Sigmoid colon (tissue), 7 donors: ENCODE measurements around the gene MAX. TPM values are rescaled to one million over a fixed set of nuclear protein-coding genes. Genes with fewer than 3 reads are reported as not detected.

ENCODE experiments used
- DNase-seq: peaks from one replicate; pipeline ENCODE4 v3.0.0-alpha.2; 2019
- H3K27ac ChIP-seq, 4 donors: fragments of 200-600 bp; sonication (generic); one replicate each; pipeline ENCODE4 v1.5.1; 2016 to 2019; ENCODE audit warnings: mild to moderate bottlenecking in 1 of 4
- H3K27me3 ChIP-seq, 3 donors: fragments of 200-600 bp; sonication (generic); one replicate each; pipeline ENCODE4 v1.5.1; 2019; ENCODE audit warnings: mild to moderate bottlenecking in 1 of 3
- H3K36me3 ChIP-seq, 4 donors: fragments of 200-600 bp; sonication (generic); one replicate each; pipeline ENCODE4 v1.5.1; 2016 to 2019
- H3K4me1 ChIP-seq, 4 donors: fragments of 200-600 bp; sonication (generic); one replicate each; pipeline ENCODE4 v1.5.1; 2017 to 2019
- H3K4me3 ChIP-seq, 4 donors: fragments of 200-600 bp; sonication (generic); one replicate each; pipeline ENCODE4 v1.5.1; 2017 to 2019; ENCODE audit warnings: mild to moderate bottlenecking in 2 of 4, moderate library complexity in 1 of 4
- H3K9me3 ChIP-seq, 4 donors: fragments of 200-600 bp in 3 of 4; sonication (generic) in 3 of 4; one replicate each; pipeline versions ENCODE4 v1.5.1 to v1.6.1; 2013 to 2019
- EP300 ChIP-seq, 4 donors: sonication (generic); formaldehyde crosslinking; IDR thresholded peaks; one replicate each; pipeline ENCODE4 v1.6.1; 2017; ENCODE audit warnings: antibody characterized with exemption in 4 of 4
- POLR2A ChIP-seq, 2 donors: fragments of 450-650 bp; IDR thresholded peaks; one replicate each; pipeline ENCODE4 v1.6.1; 2016; ENCODE audit warnings: antibody characterized with exemption in 2 of 2, mild to moderate bottlenecking in 2 of 2, moderate library complexity in 2 of 2
- POLR2AphosphoS5 ChIP-seq, 4 donors: sonication (generic); formaldehyde crosslinking; IDR thresholded peaks; one replicate each; pipeline ENCODE4 v1.6.1; 2017; ENCODE audit warnings: antibody characterized with exemption in 4 of 4
- WGBS, 2 donors: extraction: QIAGEN DNeasy Blood & Tissue Kit; methylation state at CpG; one replicate each; pipeline ENCODE4 v1.1.7; 2013; 5-methylcytosine and 5-hydroxymethylcytosine counted together
- intact Hi-C: fragments of 100-400 bp; cut with DNase I; formaldehyde crosslinking; loops from one replicate; pipeline ENCODE4 v1.15.1; 2023
- polyA plus RNA-seq, 3 donors: library from polyadenylated mRNA; stranded (reverse); fragments of 200-250 nt; gene quantifications; one replicate each; pipeline ENCODE4 v1.2.3, GENCODE V29; 2013
- total RNA-seq, 4 donors: library from RNA; depleted of rRNA; stranded (reverse); fragments of >200 nt; gene quantifications; one replicate each; pipeline ENCODE4 v1.1.0, GENCODE V29; 2016
- TF ChIP-seq, protein P1 (sequence below), 4 experiments: fragments of 450-650 bp in 3 of 4; fragments of 200-600 bp in 1 of 4; IDR thresholded peaks; one replicate each; pipeline ENCODE4 v1.5.1; 2016 to 2019; ENCODE audit warnings: antibody characterized with exemption in 4 of 4, mild to moderate bottlenecking in 3 of 4, moderate library complexity in 2 of 4
- donor health status: healthy with polysubstance abuse.
- donor health status: Bipolar disorder and iron deficiency.
- donor health status: healthy.

MAX gene
- total RNA-seq: 10 to 100 TPM; 61.6 to 71.7 (median 65.0) TPM
- 100 to 1,000 TPM in 1 of 3 donors, 10 to 100 TPM in 2; 58.8 to 119 (median 93.7) TPM for polyA plus RNA-seq

GRCh38 chr14:65102441-65103149 lies at the start of gene MAX:
Gene MAX, minus strand, starts transcription at chr14:65102517. Its CDS starts 178 bp downstream, at chr14:65102339.
- DNase-seq: peak; percentile 99
- no peaks in the 10 kb centered on the region for H3K36me3 ChIP-seq
- H3K4me3 ChIP-seq: peak within 1 kb of the TSS; percentile 68 to 95 (median 94)
- peak within 1 kb of the TSS; percentile 86 to 96 (median 90) for H3K27ac ChIP-seq
- peaks cover 0 to 48% (median 39%) of the 10 kb centered on the region in 4 donors for H3K4me1 ChIP-seq
- intact Hi-C loops: loop anchor here (1.0 to 10.0 kb wide), 3 partner anchors 115 to 310 kb away; partner anchors contain the start of genes CHURC1 and FUT8
- peak; percentile 82 to 87 for TF ChIP-seq POLR2A (IDR thresholded peaks at IDR 0.05)
- TF ChIP-seq, protein P1, sequence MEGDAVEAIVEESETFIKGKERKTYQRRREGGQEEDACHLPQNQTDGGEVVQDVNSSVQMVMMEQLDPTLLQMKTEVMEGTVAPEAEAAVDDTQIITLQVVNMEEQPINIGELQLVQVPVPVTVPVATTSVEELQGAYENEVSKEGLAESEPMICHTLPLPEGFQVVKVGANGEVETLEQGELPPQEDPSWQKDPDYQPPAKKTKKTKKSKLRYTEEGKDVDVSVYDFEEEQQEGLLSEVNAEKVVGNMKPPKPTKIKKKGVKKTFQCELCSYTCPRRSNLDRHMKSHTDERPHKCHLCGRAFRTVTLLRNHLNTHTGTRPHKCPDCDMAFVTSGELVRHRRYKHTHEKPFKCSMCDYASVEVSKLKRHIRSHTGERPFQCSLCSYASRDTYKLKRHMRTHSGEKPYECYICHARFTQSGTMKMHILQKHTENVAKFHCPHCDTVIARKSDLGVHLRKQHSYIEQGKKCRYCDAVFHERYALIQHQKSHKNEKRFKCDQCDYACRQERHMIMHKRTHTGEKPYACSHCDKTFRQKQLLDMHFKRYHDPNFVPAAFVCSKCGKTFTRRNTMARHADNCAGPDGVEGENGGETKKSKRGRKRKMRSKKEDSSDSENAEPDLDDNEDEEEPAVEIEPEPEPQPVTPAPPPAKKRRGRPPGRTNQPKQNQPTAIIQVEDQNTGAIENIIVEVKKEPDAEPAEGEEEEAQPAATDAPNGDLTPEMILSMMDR (IDR thresholded peaks at IDR 0.05): no peak
- TF ChIP-seq EP300 (IDR thresholded peaks at IDR 0.05): no peak
- TF ChIP-seq POLR2AphosphoS5 (IDR thresholded peaks at IDR 0.05): peak; percentile 91 to 98 (median 95)
- H3K9me3 ChIP-seq: no peaks in the 10 kb centered on the region
- WGBS, 2 donors: 1% methylated on average over 60 to 61 of the region's 61 CpGs
- no peaks in the 10 kb centered on the region for H3K27me3 ChIP-seq

DNA sequence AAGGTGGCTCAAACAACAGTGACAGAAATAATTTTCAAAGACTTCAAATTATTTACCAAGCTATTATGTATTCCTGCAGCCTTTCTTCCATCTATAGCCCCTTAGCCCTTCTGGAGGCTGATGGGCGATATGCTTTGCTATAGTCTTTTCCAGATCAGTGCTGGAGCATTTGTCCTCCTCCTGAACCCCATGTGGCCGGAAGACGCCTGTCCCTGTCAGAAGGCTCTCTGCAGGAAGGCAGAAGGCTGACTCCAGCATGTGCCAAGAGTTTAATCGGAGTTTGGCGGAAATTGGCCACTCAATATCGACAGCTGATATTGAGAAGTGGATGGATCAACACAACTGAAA lies 49.3 kb upstream of the MAX start:
- TF ChIP-seq, protein P1 (IDR thresholded peaks at IDR 0.05): no peak
- no peak for TF ChIP-seq POLR2AphosphoS5 (IDR thresholded peaks at IDR 0.05)
- no peak for TF ChIP-seq POLR2A (IDR thresholded peaks at IDR 0.05)
- TF ChIP-seq EP300 (IDR thresholded peaks at IDR 0.05): no peak
- intact Hi-C loops: no loop called here
- H3K27ac ChIP-seq: no peak overlapping the region
- no peak overlapping the region for H3K4me3 ChIP-seq
- DNase-seq: no peak
- H3K27me3 ChIP-seq: no peaks in the 10 kb centered on the region
- 87 to 96% methylated on average over 6 of the region's 6 CpGs for WGBS, 2 donors
- no peaks in the 10 kb centered on the region for H3K36me3 ChIP-seq
- H3K4me1 ChIP-seq: peaks cover 0 to 8% (median 2%) of the 10 kb centered on the region in 4 donors
- H3K9me3 ChIP-seq: no peaks in the 10 kb centered on the region

DNA sequence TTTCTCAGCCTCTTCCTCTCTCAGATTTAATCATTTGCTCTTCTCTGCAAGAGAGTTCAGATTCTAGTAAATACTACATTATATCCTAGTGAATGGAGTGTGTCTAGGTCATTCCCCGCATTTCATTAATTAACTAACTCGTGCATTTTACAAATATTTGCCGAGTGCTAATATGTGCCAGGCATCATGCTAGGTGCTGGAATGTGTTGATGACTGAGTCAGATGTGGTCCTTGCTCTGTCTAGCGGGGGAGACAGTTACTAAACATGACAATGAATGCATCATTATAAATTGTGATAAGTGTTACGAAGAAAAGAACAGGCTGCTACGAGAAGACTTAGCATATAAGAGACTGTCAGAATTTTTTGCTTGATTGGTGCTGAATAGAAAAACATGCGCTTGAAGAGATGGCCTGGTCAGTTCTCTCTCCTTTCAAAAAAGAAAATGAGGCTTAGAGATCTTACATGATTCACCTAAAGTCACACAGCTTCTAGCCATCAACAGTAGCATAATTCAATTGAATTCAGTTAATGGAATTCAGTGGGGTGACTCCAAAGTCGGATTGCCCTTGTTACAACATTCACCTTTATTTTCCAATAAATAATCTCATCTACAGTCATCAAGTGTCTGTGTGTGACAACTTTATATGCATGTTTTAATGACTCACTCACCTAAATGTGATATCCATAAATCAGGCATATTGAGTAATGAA lies 48.7 kb upstream of the MAX start:
- TF ChIP-seq, protein P1 (IDR thresholded peaks at IDR 0.05): no peak
- TF ChIP-seq POLR2AphosphoS5 (IDR thresholded peaks at IDR 0.05) (no peak), POLR2A (IDR thresholded peaks at IDR 0.05) (no peak), EP300 (IDR thresholded peaks at IDR 0.05) (no peak)
- Histone ChIP-seq H3K36me3 (no peaks in the 10 kb centered on the region), H3K4me1 (peaks cover 0 to 8% (median 2%) of the 10 kb centered on the region in 4 donors), H3K4me3 (no peak overlapping the region), H3K9me3 (no peaks in the 10 kb centered on the region), H3K27ac (no peak overlapping the region), H3K27me3 (no peaks in the 10 kb centered on the region)
- intact Hi-C loops: no loop called here
- 86 to 91% methylated on average over 8 of the region's 8 CpGs for WGBS, 2 donors
- no peak for DNase-seq

GRCh38 chr14:65149116-65149515 lies 46.8 kb upstream of the MAX start:
- intact Hi-C loops: no loop called here
- no peak for DNase-seq
- H3K27ac ChIP-seq: no peak overlapping the region

More at GRCh38 chr14:65149116-65149515, 46.8 kb upstream of the MAX start:
- TF ChIP-seq EP300 (IDR thresholded peaks at IDR 0.05) (no peak), POLR2A (IDR thresholded peaks at IDR 0.05) (no peak), POLR2AphosphoS5 (IDR thresholded peaks at IDR 0.05) (no peak)
- TF ChIP-seq, protein P1 (IDR thresholded peaks at IDR 0.05): no peak
- WGBS, 2 donors: 89 to 90% methylated on average over 4 of the region's 4 CpGs
- Histone ChIP-seq H3K4me1 (peaks cover 0 to 8% (median 2%) of the 10 kb centered on the region in 4 donors), H3K4me3 (no peak overlapping the region), H3K27me3 (peaks cover 0 to 3% (median 0%) of the 10 kb centered on the region in 3 donors), H3K36me3 (no peaks in the 10 kb centered on the region), H3K9me3 (no peaks in the 10 kb centered on the region)
